GM19468 (cell line): ENCODE results near the gene ZFP36L1.

ENCODE experiments used
- ATAC-seq: cut with Tn5 transposase; IDR thresholded peaks from one replicate; pipeline ENCODE4 v1.9.1; 2021; ENCODE audit warnings: mild to moderate bottlenecking, moderate library complexity, moderate number of reproducible peaks; ENCODE audit not compliant: unreplicated experiment; ENCODE audit errors: extremely low read depth

The ZFP36L1 gene

DNA sequence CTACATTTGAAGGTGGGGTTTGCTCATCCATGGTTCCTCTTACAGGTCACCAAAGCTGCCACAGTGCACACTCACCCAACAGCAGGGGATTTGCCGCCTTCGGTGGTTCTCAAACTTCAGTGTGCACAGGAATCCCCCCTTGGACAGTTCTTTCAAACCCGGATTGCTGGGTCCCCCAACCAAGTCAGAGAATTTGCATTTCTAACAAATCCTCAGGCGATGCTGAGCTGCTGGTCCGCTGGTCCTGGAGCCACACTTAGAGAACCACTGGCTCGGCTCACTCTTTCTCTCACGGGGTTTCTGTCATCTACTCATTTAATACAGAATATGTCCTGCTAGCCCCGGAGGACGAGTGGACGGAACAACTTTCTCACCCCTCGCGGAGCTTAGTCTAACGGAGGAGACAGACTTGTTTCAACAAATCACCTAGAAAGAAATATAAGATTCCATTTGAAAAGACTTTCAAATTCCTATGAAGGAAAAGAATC lies 24.1 kb upstream of the ZFP36L1 start:
- ATAC-seq: no peak

DNA sequence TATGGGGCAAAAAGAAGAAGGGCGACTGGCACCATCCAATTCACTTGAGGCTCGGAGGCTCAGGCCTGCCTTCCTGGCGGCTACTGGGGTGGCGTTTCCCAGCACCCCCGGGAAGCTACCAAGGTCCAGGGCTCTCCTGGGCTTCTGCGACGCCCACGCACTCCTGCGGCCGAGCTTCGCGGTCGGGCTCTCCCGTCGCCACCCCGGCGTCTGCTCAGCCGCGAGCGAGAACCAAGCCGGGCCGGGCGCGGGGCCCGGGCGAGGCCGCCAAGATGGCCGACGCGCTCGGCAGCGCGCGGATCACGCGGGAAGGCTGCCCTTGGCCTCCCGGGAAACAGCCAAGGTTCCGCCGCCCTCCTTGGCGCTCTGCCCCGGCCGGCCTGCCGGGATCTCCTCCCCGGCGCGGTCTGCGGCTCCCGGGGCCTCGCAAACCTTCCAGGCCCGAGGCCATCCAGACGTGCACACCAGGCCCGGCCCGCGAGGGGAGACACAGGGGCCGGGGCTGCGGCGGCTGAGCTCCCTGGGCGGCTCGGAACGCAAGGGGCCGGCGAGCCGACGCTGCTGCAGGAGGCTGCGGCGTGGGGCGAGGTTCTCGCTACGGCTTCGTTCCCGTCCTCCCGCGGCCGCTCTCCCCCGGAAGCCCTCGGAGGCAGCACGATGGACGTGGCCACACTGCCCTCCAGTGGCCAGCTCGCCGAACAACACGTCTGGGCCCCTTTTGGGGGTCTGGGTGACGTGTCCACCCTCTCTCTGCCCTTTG lies 23.5 kb upstream of the ZFP36L1 start:
- peak; percentile 17 for ATAC-seq

DNA sequence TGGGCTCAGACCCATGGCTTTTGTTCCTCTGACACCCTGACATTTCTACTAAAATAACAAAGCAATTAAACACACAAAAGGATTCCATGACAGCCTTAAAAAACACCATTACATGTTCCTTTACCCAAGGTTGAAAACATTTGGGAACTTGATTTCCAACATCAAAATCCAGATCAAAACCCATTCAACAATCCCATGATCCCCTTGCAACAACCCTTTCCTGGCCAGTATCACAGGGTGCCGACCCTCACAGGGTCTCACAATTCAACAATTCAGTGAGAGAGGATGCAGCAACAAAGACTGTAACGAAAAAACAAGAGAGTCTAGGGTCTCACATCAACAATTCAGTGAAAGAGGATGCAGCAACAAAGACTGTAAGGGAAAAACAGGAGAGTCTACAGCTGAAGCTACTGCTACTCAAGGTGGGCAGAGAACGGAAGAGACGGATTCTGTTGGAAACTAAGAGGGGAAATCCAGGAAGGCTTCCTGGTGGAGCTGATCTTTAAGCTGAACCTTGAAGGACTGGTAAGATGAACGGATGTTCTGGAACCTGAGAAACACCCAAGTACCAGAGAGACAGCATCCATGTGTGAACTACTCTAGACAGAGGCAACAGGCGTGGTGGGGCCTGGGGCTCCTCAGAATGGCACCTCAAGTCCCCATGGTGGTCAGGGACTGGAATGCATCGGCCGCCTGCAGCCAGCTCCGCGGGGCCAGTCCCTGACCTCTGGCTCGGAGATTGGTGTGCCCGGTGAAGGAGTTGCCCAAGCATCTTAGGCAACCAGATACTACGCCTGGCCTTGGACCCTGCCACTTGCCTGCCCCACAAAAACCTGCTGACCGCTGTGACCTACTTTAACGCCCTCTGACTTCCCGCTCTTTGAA lies 22.7 kb upstream of the ZFP36L1 start:
- no peak for ATAC-seq

DNA sequence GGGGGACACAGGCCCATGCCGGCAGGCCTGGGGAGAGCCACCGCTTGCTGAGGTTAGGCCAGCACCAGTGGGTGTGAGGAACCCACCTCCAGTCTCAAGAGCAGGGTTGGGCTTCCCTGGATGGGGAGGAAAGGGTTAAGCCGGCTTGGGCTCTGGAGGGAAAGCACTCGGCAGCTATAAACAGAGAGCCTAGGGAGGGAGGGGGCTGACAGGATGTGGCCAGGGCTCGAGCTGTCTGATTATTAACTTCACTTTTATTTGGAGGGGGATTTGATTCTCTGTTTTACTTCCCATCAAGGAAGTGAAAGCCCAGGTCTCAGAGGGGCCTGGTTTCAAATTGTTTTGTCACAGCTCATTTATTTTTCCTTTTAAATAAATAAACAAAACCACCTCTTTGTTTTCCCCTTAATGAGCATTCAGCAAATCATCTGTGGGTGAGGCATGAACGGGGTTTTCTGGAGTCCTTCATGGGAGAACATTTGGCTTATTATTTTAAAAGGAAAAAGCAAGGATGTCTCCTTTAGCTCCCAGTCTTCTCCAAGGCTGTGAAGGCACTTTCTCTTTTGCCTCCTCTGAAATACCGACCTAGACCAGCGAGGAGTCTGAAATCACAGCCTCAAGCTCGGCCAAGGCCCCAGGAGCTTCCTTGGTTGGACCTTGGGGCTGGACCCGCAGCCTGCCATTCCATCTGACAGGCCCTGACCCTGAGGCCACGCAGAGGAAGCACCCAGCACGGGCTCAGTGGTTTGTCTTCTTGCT lies 21.9 kb upstream of the ZFP36L1 start:
- ATAC-seq: no peak

DNA sequence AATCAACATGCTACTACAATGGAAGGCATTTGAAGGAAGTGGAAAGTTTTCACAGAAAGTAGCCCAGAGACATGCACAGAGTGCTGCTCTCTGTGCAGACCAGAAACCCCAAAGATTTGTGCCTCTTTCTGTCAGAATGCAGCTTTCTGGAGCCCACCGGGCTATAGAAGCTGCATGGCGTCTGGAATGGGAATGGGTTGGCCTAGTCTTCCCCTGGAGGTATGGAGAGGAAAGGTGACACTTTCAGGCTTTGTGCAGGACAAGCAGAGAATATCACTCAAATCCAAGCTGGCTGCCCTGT lies 21.3 kb upstream of the ZFP36L1 start:
- ATAC-seq: no peak

DNA sequence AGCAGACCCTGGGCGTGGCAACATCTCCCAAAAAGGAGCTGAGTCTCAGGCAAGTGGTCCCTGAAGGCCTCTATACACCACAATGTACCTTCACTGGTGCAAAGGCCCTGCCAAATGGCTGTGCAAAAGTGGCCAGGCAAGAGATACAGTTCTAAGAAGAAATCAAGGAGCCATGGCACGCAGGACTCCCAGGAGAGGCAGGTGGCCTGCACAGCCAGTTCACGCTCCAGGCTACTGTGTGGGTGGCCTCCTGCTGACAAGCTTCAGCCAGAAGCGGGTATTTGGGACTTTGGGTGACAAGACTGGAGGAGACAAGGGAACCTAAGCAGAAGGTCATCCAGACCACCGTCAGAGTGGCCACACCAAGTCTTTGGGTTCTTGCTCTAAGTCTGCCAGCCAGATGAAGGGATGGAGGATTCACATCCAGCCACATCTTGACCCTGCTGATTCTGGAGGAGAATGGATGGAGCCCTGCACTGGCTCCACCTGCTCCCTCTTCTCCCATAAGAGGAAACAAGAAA lies 20.5 kb upstream of the ZFP36L1 start:
- ATAC-seq: no peak

DNA sequence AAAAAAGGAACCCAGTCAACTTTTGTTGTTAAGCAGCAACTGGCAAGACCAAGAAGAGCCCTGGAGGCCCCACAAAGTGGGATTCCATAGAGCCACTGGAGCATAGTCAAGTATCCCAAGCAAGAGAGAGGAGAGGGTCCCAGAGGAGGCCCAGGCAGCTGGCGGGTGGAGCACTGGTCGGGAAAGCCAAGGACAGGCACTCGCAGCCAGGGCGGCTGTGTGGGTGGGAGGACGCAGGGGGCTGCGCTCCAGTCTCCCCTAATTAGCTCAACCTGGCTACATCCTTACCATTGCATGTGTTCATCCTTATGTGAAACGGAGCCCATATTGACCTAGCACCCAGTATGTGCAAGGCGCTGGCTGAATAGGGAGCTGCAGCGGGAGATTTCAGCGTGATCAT lies 18.3 kb upstream of the ZFP36L1 start:
- ATAC-seq: no peak

DNA sequence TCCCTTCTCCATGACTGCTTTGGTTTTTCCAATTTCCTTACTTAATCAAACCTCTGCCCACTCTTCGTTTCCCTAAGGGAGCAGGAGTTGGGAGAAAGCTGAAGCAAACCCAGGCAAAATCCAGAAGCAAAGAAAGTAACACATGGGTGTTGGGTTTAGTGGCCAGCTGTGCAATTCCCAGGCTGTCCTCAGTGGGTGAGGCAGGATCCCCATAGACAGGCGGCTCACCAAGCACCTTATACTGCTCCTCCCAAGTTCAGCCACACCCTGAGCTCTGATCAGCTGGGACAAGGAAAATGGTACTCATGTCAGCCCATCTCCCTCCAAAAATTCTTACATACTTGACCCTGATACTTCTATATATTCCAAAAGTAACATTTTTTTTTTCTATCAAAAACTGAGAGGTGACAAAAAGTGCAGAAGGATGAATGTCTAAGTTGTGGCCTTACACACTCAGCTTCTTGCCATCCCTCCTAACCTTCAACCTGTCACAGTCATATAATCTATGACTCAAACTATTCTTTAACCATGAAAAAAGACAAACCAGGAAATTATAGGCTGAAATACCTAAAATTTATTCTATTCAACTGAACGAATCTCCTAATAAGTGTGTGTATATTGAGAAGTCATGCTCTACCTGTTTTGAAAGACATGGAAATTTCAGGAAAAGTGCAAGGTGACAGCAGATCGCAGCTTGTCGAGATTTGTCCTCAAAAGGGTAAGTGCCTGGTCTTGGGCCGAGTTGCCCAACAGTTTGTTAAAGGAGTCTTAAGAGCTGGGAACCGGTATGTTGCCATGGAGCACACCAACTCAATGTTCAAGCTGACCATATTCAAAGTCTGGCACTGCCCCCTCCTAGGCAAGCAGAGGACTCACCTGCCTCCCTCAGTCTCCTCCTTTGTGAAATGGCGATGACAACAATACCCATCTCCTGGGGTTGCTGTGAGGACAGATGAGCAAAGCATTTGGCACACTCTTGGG lies 17.6 kb upstream of the ZFP36L1 start:
- no peak for ATAC-seq

DNA sequence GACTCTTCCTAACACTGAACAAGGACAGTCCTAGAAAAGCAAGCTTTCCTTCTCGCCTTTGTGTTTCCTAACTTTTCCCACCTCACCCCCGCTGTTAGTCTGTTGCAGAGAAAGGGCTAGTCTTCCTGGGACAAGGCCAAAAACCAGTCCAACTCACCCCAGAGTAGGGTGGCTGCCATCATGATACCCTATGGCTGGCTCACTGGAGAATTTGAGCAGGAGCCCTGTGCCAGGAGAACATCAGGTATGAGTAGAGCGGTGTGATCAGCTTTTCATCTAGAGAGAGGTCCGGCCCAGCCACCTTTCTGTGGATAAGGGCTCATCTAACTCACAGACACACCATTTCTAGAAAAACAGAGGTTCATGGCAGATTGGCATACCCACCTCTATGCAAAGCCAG lies 16.7 kb upstream of the ZFP36L1 start:
- ATAC-seq: no peak

DNA sequence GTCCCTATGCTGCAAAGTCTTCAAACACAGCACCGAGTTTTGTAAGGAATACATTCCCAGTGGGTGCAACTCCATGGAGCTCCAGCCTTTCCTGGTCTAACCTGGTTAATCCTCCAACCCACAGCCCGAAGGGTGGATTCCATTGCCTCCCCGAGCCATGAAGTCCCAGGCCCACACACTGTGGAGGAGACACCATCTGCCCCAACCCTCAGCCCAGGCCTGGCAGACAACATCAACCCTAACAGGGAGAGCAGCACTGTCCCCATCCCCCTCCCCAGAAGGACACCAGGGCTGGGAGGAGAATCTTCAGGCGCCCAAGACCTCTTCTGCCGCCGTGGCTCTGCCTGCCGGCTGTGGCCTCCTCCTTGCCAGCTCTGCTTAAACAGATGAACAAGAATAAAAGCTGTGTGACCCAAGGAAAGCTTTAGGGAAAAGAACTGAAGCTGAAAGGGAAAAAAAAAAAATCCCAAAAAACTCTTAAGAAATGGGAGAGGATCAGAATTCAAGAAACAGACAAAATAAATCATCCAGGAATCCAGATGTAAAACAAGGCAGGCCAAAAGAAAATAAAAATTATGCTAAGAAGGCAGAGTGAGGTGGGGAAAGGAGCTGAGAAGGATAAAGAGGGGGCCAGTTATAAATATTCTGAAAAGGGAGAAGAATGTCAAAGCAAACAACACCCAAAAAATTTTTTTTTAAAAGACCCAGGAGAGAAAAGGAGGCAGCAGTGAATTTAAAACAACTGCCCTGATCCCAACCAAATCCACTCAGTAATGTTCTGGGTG lies 16.0 kb upstream of the ZFP36L1 start:
- no peak for ATAC-seq

DNA sequence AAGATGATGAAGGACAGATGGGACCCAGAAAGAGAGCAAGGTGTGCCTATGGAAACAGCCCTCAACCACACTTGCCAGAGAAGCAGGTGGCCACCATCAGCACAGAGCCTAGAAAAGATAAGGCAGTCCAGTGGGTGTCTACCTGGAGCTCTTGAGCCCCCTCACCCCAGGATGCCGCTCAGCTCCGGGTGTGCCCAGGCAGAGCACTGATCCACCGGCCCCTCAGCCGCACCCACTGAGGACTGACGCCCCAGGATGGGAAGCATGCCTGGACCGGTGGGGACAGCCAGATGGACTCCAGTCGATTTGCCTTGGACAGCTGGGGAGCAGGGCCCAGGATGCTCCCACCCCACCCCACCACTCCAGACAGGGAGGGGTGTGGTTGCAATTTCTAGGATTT lies 15.1 kb upstream of the ZFP36L1 start:
- no peak for ATAC-seq

DNA sequence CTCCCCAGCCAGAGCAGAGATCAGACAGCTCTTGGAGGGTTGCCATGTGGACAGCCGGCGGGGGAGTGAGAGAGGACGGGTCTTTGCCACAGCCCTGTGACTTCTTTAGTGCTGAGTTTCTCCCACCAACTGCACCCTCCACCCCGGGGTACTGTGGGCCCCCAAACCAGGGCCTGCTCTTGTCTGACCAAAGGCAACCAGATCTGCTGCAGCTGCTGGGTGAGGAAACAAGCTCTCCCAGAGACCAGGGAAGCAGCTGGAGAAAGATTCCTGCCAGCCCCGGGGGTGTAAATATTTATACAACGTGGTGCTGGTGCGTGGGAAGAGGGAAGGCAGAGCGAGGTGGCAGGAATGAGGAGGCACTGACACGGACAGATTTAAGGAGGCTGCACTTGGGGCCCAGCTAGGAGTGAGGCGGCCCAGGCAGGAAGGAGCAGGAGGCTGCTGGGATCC lies 14.3 kb upstream of the ZFP36L1 start:
- no peak for ATAC-seq

DNA sequence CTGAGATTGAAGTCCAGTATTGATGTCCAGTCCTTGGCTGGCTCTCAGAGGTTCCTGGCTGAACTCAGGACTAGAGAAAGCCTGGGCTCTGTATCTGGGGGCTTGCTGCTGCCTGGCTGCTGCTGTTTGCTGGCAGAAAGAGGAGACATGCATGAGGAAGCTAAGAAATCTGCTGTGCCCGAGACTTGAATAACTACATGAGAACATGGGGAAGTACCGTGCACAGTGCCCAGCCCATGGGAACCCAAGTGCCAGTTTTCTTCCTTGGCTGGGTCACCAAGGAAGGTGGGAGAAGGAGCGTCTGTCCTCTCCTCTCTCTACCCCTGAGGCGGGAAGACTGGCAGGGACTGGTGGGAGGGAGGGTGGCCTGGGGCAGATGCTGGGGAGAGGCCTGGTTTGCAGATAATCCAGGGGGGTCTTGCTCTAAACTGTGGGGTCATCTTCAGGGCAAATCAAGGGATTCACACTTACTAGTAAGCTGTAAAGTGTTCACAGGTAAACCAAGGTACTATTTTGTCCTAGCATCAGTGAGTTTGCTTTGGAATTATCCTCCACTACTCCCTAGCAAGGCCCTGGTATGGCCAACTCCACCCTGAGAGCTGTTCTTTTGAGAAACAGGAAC lies 13.8 kb upstream of the ZFP36L1 start:
- ATAC-seq: no peak

DNA sequence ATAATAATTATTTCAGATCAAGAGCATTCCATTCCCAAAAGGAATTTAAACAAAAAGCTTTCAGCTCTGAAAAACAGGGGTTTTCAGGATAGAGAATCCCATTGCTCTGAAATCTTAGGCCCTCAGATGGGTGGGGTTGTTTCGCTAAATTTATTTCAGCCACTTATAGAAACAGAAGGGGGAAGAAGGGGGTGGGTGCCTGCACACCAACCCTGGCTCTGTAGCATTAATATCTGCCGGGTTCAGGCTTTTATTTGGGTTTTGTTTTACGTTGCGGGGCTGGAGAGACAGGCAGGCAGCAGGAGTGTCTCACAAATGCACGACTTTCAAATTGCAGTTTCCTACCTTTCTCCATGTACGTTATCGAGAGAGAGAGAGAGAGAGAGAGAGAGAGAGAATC lies 12.5 kb upstream of the ZFP36L1 start:
- ATAC-seq: no peak

DNA sequence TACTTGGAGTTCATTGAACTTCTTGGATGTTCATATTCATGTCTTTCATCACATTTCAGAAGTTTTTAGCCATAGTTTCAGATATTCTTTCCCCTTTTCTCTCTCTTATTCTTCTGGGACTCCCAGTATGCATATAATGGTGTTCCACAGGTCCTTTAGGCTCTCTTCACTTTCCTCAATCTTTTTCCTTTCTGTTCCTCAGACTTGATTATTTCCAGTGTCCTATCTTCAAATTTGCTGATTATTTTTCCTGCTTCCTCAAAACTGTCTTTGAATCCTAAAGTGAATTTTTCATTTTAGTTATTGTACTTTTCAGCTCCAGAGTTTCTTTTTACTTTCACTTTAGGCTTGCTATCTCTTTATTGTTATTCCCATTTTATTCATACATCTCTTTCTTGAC lies 8.8 kb upstream of the ZFP36L1 start:
- no peak for ATAC-seq

DNA sequence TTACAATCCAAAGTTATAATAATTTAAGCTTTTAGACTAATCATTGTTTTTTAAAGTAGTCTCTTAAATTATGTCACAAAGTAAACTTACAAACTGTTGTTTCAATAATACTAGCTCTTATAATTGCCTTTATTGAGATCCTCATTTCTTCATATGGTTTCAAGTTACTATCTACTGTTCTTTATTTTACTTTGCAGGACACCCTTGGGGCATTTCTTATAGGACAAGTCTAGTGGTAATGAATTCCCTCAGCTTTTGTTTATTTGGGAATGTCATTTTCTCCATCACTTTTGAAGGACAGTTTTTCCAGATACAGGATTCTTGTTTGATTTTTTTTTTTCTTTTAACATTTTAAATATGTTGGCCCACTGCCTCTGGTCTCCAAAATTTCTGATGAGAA lies 8.1 kb upstream of the ZFP36L1 start:
- no peak for ATAC-seq

DNA sequence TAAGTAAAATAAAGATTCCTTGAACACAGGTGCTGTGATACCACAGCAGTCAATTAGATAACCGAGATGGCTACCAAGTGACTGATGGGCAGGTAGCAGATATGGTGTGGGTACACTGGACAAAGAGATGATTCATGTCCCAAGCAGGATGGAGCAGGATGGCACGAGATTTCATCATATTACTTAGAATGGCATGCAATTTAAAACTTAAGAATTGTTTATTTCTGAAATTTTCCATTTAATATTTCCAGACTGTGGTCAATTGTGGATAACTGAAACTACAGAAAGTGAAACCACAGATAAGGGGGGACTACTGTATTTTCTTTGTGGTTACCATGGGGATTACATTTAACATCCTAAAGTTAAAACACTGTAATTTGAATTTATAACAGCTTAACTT lies 7.5 kb upstream of the ZFP36L1 start:
- ATAC-seq: no peak

DNA sequence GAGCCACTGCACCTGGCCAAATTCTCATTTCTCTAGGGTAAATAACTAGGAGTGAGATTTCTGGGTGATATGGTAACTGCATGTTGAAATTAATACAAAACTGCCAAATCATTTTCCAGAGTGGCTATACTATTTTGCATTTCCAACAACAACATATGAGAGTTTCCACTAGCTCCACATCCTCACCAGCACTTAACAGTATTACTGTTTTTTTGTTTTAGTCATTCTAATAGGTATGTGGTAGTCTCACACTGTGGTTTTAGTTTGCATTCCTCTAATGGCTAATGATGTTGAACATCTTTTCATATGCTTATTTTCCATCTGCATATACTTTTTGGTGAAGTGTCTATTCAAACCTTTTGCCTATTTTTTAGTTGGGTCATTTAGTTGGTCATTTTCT lies 5.8 kb upstream of the ZFP36L1 start:
- no peak for ATAC-seq
